Thyroid gland (tissue), 4 donors: ENCODE measurements around the gene SGSM2. TPM values are rescaled to one million over a fixed set of nuclear protein-coding genes. Genes with fewer than 3 reads are reported as not detected.

Source experiments
- DNase-seq, 2 donors: peaks; one replicate each; pipeline ENCODE4 v3.0.0-alpha.2; 2019
- H3K27ac ChIP-seq, 3 donors: fragments of 200-600 bp; sonication (generic); 1 replicate in 2 of 3; 2 replicates in 1 of 3; pipeline ENCODE4 v1.5.1; 2016 to 2019; ENCODE audit warnings: mild to moderate bottlenecking in 1 of 3, moderate library complexity in 1 of 3
- H3K27me3 ChIP-seq: fragments of 200-600 bp; sonication (generic); one replicate; pipeline ENCODE4 v1.5.1; 2019
- H3K36me3 ChIP-seq, 2 donors: fragments of 200-600 bp; sonication (generic); one replicate each; pipeline ENCODE4 v1.5.1; 2016 to 2019
- H3K4me1 ChIP-seq, 2 donors: fragments of 200-600 bp; sonication (generic); one replicate each; pipeline ENCODE4 v1.5.1; 2017 to 2019
- H3K4me3 ChIP-seq, 3 donors: fragments of 200-600 bp; sonication (generic); replicated peaks in 1 of 3; 1 replicate in 2 of 3; 2 replicates in 1 of 3; pipeline ENCODE4 v1.5.1; 2016; ENCODE audit warnings: mild to moderate bottlenecking in 1 of 3
- H3K9me3 ChIP-seq: fragments of 200-600 bp; sonication (generic); one replicate; pipeline ENCODE4 v1.5.1; 2017
- POLR2A ChIP-seq, 2 donors: fragments of 450-650 bp; IDR thresholded peaks; one replicate each; pipeline ENCODE4 v1.6.1; 2017; ENCODE audit warnings: antibody characterized with exemption in 2 of 2, mild to moderate bottlenecking in 2 of 2, moderate library complexity in 1 of 2
- WGBS, 2 donors: methylation state at CpG; one replicate each; pipeline ENCODE4 v1.1.5; 2017; 5-methylcytosine and 5-hydroxymethylcytosine counted together
- intact Hi-C: fragments of 100-400 bp; cut with DNase I; formaldehyde crosslinking; loops from one replicate; pipeline ENCODE4 v1.15.1; 2023
- total RNA-seq, 4 donors: library from RNA; depleted of rRNA; stranded (reverse); fragments of >200 nt; gene quantifications; one replicate each; pipeline ENCODE4 v1.2.3, GENCODE V29; 2016
- TF ChIP-seq, protein P1 (sequence below), 6 experiments: fragments of 200-600 bp in 3 of 6; fragments of 450-650 bp in 3 of 6; sonication (generic) in 3 of 6; IDR thresholded peaks; one replicate each; pipeline ENCODE4 v1.5.1; 2016 to 2019; ENCODE audit warnings: antibody characterized with exemption in 6 of 6, mild to moderate bottlenecking in 2 of 6, inconsistent platforms in 1 of 6, moderate library complexity in 1 of 6

The SGSM2 gene
- total RNA-seq, 4 donors from 2014 or later, result 47.8 to 82.7 (median 63.2) TPM

- DNase-seq, result no peak
- Histone ChIP-seq H3K36me3 (peaks cover 14 to 21% of the 10 kb centered on the region in 2 donors), H3K9me3 (no peaks in the 10 kb centered on the region), H3K4me3 (no peak overlapping the region), H3K27me3 (no peaks in the 10 kb centered on the region), H3K27ac (no peak overlapping the region), H3K4me1 (no peaks in the 10 kb centered on the region)
- 86 to 90% methylated on average over 12 to 26 of the region's 26 CpGs for WGBS, 2 donors
- intact Hi-C loops, result loop anchor here (10.0 kb wide), 1 partner anchor 439 kb away; no protein-coding TSS in a partner anchor
- TF ChIP-seq, protein P1, sequence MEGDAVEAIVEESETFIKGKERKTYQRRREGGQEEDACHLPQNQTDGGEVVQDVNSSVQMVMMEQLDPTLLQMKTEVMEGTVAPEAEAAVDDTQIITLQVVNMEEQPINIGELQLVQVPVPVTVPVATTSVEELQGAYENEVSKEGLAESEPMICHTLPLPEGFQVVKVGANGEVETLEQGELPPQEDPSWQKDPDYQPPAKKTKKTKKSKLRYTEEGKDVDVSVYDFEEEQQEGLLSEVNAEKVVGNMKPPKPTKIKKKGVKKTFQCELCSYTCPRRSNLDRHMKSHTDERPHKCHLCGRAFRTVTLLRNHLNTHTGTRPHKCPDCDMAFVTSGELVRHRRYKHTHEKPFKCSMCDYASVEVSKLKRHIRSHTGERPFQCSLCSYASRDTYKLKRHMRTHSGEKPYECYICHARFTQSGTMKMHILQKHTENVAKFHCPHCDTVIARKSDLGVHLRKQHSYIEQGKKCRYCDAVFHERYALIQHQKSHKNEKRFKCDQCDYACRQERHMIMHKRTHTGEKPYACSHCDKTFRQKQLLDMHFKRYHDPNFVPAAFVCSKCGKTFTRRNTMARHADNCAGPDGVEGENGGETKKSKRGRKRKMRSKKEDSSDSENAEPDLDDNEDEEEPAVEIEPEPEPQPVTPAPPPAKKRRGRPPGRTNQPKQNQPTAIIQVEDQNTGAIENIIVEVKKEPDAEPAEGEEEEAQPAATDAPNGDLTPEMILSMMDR (IDR thresholded peaks at IDR 0.05), result no peak
- no peak for TF ChIP-seq POLR2A (IDR thresholded peaks at IDR 0.05)
These were observed 26.8 kb downstream of the SGSM2 start for GRCh38 chr17:2363851-2364762.

- TF ChIP-seq POLR2A (IDR thresholded peaks at IDR 0.05), result no peak
- TF ChIP-seq, protein P1 (IDR thresholded peaks at IDR 0.05), result no peak
- 83% methylated on average over 6 of the region's 12 CpGs; no CpG with 5 or more reads in 1 of the 2 donors for WGBS, 2 donors
- Histone ChIP-seq H3K4me3 (no peak overlapping the region), H3K4me1 (no peaks in the 10 kb centered on the region), H3K27me3 (no peaks in the 10 kb centered on the region), H3K36me3 (peaks cover 14 to 21% of the 10 kb centered on the region in 2 donors), H3K9me3 (no peaks in the 10 kb centered on the region), H3K27ac (no peak overlapping the region)
- no peak for DNase-seq
- intact Hi-C loops, result loop anchor here (10.0 kb wide), 1 partner anchor 440 kb away; no protein-coding TSS in a partner anchor
These were observed 27.4 kb downstream of the SGSM2 start for GRCh38 chr17:2364763-2365116.

DNA sequence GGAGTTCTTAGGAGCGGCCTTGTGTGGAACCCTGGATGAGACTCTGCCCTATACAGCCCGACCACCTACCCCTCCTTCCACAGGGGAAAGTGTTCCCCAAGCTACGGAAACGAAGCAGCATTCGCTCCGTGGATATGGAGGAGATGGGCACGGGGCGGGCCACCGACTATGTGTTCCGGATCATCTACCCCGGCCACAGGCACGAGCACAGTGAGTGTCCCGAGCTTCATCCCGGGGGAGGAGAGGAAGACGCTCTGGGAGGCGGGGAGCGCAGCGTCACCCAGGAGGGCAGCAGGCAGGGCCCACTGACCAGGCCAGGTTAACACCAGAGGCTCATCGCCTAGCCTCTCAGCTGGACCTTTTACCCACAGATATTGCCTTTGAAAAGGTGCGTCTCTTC is 27.8 kb downstream of the SGSM2 start:
- H3K27ac ChIP-seq, result no peak overlapping the region
- no peaks in the 10 kb centered on the region for H3K4me1 ChIP-seq
- H3K27me3 ChIP-seq, result no peaks in the 10 kb centered on the region
- intact Hi-C loops, result loop anchor here (10.0 kb wide), 1 partner anchor 440 kb away; no protein-coding TSS in a partner anchor
- TF ChIP-seq, protein P1 (IDR thresholded peaks at IDR 0.05), result no peak
- no peak for TF ChIP-seq POLR2A (IDR thresholded peaks at IDR 0.05)
- H3K9me3 ChIP-seq, result no peaks in the 10 kb centered on the region
- H3K4me3 ChIP-seq, result no peak overlapping the region
- H3K36me3 ChIP-seq, result peaks cover 14 to 21% of the 10 kb centered on the region in 2 donors
- whole genome bisulfite sequencing, 2 donors, result 94 to 95% methylated on average over 20 of the region's 20 CpGs
- no peak for DNase-seq

GRCh38 chr17:2366747-2367494 is 29.6 kb downstream of the SGSM2 start:
- no peaks in the 10 kb centered on the region for H3K4me1 ChIP-seq
- intact Hi-C loops, result loop anchor here (10.0 kb wide), 1 partner anchor 442 kb away; no protein-coding TSS in a partner anchor

More at GRCh38 chr17:2366747-2367494, 29.6 kb downstream of the SGSM2 start:
- 82 to 86% methylated on average over 22 to 24 of the region's 26 CpGs for WGBS, 2 donors
- Histone ChIP-seq H3K36me3 (peaks cover 14 to 21% of the 10 kb centered on the region in 2 donors), H3K4me3 (no peak overlapping the region), H3K27ac (no peak overlapping the region), H3K27me3 (no peaks in the 10 kb centered on the region), H3K9me3 (no peaks in the 10 kb centered on the region)
- no peak for DNase-seq
- TF ChIP-seq, protein P1 (IDR thresholded peaks at IDR 0.05), result no peak
- TF ChIP-seq POLR2A (IDR thresholded peaks at IDR 0.05), result no peak
